ENCODE data around the gene FPGS. TPM values are rescaled to one million over a fixed set of nuclear protein-coding genes. Genes with fewer than 3 reads are reported as not detected.

FPGS gene
- total RNA-seq, 1 donor from 2014 or later: 36.5 TPM

DNA sequence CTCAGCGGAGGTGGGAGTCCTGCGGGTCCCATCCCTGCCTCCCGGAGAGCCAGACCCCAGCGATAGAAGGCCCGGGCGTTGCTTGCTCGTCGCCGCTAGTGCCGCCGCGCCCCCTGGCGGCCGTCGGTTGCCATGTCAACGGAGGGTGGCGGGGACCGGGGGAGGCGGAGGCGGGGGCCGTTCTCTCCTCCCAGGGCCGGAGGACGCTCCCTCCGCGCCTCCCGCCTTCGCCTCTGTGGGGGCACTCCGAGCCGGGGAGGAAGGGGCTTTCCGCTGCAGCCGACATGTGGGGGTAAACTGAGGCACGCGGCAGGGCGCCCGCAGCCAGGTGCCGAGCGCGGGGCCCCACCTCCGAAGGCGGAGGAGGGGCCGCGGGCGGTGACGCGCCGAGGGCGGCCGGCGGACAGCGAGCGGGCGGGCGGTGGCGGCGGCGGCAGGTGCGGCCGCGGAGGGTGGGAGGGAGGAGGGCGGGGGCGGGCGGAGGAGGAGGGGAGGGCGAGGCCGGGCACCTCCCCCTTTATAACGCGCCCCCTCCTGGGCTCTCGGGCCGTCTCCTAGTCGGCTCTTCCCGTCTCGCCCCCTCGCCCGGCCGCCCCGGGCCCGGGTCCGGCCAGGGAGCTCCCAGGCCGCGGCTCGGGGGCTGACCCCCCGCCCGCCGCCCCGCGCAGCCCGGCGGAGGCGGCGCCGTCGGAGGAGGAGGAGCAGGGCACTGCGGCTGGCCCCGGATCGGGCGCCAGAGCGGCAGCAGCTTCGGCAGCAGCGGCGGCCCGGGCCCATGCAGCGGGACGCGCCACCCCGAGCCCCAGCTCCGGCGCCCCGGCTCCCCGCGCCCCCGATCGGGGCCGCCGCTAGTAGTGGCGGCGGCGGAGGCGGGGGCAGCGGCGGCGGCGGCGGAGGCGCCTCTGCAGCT, 17.4 kb upstream of the FPGS start:
- intact Hi-C loops (cut with DNase I): loop anchor here (1.0 to 5.0 kb wide), 2 partner anchors 50 to 132 kb away; partner anchors contain the start of genes ST6GALNAC4 and TOR2A
- DNase-seq (ENCODE audit: low spot score): peak; percentile 94

DNA sequence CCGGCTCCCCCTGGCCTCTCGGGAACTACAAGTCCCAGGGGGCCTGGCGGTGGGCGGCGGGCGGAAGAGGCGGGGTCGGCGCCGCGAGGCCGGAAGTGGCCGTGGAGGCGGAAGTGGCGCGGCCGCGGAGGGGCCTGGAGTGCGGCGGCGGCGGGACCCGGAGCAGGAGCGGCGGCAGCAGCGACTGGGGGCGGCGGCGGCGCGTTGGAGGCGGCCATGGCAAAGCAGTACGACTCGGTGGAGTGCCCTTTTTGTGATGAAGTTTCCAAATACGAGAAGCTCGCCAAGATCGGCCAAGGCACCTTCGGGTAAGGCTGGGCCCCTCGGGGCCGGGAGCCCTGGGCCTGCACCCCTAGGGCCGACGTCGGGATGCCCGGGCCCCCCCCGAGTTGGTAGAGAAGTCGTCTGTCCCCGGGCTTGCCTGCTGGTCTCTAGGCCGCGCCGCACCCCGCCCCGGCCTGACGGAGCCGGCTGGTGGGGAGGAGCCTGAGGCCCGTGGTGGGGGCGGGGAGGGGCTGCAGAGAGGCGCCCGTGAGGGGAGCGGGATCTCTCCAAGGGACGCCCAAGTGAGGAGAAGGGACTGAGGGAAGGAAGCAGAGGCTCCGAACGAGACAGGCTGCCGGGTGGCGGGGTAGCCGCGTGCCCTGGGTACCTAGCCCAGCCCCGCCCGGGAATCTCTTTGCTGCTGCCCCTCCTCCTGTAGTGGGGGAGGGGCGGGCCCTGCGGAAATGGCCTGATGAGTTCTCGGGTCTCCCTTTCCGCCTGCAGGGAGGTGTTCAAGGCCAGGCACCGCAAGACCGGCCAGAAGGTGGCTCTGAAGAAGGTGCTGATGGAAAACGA, 16.5 kb upstream of the FPGS start, which contains the start of gene CDK9:
Gene CDK9, plus strand, starts transcription at position 102 of the 840 bp plus-strand sequence. Its CDS starts 115 bp downstream, at position 217.
- DNase-seq (ENCODE audit: low spot score): peak; percentile 94
- intact Hi-C loops (cut with DNase I): loop anchor here (1.0 to 5.0 kb wide), 4 partner anchors 17 to 131 kb away; partner anchors contain the start of genes FPGS, ST6GALNAC4 and TOR2A

DNA sequence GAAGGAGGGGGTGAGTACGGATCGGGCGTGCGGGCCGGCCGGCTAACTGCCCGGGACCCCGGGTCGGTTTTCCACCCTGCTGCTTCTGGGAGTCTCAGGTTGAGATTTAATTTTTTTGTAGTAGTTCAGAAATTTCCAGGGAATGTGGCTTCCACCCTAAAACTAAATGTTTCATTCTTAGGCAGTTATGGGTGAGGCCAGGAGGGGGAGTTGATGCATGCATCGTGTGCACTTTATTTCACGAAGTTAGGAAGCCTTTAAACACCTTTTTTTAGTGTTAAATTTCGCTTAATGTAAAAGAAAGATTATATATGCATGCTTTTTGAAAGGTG, 15.9 kb upstream of the FPGS start:
- intact Hi-C loops (cut with DNase I): loop anchor here (2.0 to 5.0 kb wide), 3 partner anchors 16 to 131 kb away; partner anchors contain the start of genes FPGS and ST6GALNAC4

DNA sequence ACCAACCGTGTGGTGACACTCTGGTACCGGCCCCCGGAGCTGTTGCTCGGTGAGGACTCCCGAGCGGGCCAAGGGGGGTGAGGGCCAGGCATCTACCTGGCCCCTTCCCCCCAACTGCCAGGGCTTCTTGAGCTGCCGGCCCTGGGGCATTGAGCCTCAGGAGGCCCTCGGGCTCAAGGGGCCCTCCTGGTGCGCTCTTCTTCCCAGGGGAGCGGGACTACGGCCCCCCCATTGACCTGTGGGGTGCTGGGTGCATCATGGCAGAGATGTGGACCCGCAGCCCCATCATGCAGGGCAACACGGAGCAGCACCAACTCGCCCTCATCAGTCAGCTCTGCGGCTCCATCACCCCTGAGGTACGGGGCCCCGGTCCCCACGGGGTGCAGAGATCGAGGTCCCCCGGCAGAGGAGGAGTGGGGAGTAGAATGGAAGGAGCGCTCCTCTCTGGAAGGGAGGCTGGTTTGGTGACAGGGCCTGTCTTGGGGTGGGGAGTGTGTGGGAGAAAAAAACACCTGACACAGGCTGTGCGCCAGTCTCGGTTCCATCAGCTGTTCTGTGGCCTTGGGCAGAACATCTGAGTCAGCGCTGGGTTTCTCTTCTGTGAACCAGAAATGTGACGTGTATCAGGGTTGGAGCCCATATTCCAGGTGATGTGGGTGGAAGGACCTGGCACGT, 14.2 kb upstream of the FPGS start:
- no peak for DNase-seq (ENCODE audit: low spot score)
- intact Hi-C loops (cut with DNase I): loop anchor here (5.0 kb wide), 1 partner anchor 129 kb away; the partner anchor contains the start of gene ST6GALNAC4

More for the DNA sequence above, 15.9 kb upstream of the FPGS start:
- no peak for DNase-seq (ENCODE audit: low spot score)

DNA sequence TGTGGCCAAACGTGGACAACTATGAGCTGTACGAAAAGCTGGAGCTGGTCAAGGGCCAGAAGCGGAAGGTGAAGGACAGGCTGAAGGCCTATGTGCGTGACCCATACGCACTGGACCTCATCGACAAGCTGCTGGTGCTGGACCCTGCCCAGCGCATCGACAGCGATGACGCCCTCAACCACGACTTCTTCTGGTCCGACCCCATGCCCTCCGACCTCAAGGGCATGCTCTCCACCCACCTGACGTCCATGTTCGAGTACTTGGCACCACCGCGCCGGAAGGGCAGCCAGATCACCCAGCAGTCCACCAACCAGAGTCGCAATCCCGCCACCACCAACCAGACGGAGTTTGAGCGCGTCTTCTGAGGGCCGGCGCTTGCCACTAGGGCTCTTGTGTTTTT, 13.5 kb upstream of the FPGS start:
- no peak for DNase-seq (ENCODE audit: low spot score)
- intact Hi-C loops (cut with DNase I): loop anchor here (5.0 kb wide), 1 partner anchor 128 kb away; the partner anchor contains the start of gene ST6GALNAC4

DNA sequence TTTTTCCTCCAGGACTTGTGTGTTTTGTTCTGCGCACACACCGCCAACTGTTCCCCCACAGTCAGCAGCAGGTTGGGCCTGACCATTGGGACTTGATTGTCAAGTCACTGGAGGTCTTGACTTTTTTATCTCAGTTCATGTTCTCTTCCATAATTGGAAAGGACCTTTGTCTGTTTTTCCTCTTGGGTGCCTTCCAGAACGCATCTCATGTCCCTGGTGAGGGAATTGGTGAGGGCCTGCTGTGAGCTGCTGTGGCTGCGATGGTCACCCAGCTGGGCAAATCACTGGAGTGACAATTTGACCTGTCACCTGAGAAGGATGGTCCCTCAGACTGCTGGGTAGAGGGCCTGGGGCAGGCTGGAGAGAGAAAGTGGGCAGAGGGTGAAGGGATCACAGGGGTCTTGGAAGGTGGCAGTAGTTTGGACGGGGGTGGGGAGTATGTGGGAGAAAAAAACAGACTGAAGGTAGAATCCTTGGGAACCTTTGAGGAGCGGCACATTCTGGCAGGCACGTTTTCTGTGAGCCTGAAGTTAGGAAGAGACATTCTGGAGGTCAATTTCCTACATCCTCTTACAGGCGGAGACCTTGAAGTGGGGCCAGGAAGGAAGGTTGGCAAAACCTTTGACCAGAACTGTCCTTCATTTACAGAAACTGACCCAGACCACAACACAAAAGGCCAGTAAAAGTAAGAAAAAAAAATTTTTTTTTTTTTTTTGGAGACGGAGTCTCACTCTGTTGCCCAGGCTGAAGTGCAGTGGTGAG, 12.4 kb upstream of the FPGS start:
- intact Hi-C loops (cut with DNase I): no loop called here
- no peak for DNase-seq (ENCODE audit: low spot score)

DNA sequence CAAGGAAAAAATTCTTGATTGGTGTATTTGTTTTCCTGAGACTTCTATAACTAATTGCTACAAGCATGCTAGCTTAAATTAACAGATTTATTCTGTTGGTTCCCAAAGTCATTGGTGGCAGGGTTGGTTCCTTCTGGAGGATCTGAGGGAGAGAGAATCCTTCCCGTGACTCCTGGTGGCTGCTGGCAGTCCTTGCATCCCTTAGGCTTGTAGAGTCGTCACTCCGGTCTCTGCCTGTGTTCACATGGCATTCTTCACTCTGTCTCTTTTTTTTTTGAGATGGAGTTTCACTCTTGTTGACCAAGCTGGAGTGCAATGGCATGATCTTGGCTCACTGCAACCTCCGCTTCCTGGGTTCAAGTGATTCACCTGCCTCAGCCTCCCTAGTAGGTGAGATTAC, 11.6 kb upstream of the FPGS start:
- no peak for DNase-seq (ENCODE audit: low spot score)
- intact Hi-C loops (cut with DNase I): no loop called here

DNA sequence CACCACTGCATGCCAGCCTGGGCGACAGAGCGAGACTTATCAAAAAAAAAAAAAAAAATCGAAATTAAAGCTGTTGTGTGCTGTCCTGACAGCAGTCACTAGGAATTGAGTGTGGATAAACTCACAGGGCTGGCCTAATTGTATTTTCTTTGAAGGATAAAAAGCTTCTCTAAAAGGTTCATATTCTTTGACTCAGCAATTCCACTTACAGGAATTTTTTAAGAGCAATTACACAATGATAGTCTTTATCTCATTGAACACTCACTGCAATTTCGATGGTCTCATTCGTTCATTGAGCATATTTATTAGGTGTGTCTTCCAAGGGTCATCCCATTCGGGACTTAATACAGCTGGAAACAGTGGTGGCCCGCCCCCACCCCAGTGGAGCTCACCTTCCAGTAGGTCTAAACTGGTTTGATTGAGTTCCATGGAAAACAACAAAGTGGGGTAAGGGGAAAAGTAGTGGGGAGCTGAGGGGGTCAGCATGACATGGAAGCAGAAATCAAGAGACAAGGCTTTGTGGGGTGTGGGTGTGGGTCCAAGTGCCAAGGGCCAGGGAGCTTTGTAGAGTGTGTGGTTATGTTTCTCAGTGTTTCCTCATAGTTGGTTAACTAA, 10.2 kb upstream of the FPGS start:
- no peak for DNase-seq (ENCODE audit: low spot score)
- intact Hi-C loops (cut with DNase I): no loop called here

DNA sequence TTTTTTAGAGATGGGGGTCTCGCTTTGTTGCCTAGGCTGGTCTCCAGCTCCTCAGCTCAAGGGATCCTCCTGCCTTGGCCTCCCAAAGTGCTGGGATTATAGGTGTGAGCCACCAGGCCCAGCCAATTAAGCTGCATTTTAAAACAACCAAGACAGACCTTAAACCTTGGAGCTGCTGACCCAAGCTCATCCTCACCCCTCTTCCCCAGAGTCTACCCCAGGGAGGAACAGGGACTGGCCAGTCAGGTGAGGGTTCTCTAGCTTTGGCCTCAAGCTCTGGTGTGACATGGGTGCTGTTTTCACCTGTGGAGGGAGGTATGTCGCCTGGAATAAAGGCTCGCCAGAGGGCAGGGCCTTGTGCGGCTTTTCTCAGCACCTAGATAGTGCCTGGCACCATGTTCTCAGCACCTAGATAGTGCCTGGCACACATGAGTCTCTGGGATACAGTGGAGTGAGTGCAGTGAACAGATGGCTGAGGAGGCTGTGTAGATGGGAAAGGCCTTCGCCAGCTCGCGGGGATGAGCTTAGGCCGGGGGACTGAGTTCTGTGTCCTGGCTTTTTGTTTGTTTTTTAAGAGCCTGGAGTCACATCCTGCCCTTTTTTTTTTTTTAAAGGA, 9.5 kb upstream of the FPGS start:
- intact Hi-C loops (cut with DNase I): no loop called here
- DNase-seq (ENCODE audit: low spot score): no peak

DNA sequence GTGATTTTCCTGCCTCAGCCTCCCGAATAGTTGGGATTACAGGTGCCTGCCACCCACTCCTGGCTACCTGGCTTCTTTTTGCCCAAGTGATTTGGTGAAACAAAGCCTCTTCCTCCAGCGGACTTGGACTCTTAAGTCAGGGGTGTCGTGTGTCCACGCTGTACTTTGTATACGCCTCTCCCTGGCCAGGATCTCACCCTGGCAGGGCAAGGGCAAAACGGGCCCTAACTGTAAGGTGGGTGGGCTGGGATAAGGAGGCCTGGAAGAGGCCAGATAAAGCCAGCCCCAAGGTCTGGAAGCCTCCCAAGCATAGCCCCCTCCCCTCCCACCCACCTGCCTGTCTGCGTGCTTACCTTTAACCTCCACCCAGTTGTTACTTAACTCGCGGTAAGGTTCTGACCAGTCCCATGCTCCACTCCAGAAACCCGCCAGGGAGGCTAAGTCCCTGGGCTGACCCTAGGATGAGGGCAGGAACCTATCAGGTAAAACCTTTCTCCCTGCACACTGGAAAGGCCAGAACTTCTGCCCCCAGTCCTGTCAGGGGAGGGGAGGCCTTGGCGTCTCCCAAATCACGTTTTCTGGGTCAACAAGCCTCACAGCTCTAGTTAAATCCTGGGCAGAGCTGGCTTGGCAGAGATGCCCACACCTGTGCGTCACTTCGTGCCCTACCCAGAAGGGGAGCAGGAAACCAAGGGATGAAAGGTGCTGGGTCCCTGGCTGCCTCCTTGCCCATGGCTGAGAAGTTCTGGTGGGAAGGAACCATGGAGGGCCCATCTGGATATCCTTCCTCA, 8.5 kb upstream of the FPGS start:
- no peak for DNase-seq (ENCODE audit: low spot score)
- intact Hi-C loops (cut with DNase I): no loop called here

DNA sequence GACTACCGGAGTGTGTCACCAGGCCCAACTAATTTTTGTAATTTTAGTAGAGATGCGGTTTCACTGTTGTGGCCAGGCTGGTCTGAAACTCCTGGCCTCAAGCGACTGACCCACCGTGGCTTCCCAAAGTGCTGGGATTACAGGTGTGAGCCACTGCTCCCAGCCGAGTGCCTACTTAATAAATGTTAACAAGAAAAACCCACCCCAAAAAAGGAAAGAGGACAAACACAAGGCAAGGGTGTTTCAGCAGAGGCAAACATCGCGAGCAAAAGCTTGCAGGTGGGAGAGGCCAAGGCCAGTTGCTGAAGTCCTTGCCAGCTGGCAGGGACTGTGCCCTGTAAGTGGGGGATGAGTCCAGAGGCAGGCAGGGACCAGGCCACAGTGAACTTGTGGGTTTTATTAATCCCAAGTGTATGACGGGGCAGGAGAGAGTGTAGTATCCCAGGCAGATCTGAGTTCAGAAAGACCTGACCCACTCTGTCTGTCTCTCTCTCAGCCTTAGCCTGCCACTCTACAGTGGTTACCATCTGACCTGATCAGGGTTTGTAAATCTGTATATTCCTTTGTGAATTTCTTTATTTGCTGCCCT, 6.4 kb upstream of the FPGS start:
- DNase-seq (ENCODE audit: low spot score): no peak
- intact Hi-C loops (cut with DNase I): no loop called here

DNA sequence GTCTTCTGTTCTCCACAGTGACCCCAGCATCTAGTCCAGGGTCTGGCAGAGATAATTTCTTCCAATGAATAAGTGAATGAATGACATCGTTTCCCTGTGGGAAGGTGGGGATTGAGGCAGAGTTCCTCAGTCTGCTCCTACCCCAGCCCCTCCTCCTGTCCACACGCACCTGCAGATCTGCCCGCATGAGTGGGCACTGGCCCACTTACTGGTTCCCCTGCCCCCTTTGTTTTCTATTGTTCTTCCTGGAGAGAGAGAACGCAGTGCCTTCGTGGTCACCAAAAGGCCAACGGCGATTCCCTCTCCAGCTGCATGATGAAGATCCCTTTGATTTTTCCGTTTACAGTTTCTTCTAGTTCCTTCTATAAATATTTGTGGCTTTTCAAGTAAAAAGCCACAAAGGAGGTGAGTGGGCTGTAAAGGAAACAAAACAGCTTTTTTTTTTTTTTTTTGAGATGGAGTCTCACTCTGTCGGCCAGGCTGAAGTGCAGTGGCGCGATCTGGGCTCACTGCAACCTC, 5.8 kb upstream of the FPGS start:
- no peak for DNase-seq (ENCODE audit: low spot score)
- intact Hi-C loops (cut with DNase I): no loop called here

DNA sequence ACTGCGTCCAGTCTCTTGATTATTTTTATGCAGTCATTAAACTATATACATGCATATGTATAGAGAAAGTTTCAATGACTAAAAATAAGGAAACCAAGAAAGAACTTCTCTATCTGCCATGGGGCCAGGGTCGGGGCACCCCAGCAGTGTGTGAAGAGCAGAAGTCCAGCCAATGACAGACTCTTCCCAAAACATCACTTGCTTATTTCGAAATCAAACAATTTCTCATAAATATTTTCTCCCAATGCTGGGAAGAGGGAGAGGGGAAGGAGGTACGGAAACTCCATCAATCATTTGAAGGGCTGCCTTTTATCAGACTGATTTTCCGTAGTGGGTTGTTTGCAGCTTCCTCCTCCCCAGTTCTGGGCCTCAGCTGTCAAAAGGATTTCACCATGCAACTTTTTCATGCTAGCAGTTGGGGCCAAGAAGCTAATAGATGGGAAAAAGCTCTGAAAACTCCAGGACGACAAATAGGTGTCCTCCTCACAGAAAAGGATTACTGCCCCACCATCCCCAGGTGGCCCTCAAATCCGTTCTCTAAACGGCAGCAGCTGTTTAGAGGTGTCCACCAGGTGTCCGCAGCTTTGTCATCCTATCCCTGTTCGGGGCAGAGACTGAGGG, 617 bp upstream of the FPGS start:
- intact Hi-C loops (cut with DNase I): loop anchor here (2.0 to 5.0 kb wide), 2 partner anchors 15 to 115 kb away; partner anchors contain the start of genes CDK9 and ST6GALNAC4
- DNase-seq (ENCODE audit: low spot score): no peak

DNA sequence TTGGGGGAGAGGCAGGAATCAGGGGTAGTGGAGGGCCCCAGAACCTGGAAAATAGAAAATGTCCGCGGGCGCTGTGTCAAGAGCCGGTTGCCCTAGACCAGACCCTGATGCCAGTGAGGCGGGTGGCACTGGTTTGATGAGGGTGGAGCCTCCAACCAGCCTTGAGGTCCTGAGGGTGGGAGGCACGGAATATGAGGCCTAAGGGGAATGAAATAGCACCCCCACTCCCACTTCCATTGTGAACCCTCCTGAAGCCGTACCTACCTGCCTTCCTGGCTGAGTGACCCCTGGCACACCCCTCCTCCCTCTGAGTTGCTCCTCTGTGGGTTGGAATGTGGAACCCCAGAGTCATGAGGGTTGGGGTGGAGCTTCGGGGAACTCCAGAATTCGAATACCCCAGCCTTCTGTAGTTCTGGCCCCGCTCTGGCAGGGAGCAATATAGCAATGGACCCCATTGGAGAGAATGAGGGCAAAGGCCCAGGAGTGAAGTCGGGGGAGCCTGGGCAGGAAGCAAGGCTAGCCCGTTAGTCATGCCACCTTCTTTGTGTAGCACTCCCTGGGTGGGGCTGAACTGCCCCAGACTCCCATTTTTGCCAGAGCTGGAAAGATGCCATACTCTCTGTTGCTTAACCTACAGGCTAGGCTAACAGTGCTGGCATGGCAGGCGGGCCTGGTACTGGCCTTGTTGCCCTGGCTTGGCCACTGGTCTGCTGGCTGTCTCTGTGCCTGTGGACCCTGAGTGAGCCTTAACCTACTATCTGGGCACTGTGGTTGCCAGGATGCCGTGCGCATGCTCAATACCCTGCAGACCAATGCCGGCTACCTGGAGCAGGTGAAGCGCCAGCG, 1.0 kb downstream of the FPGS start:
- intact Hi-C loops (cut with DNase I): loop anchor here (2.0 to 5.0 kb wide), 2 partner anchors 17 to 114 kb away; partner anchors contain the start of genes CDK9 and ST6GALNAC4
- DNase-seq (ENCODE audit: low spot score): no peak

DNA sequence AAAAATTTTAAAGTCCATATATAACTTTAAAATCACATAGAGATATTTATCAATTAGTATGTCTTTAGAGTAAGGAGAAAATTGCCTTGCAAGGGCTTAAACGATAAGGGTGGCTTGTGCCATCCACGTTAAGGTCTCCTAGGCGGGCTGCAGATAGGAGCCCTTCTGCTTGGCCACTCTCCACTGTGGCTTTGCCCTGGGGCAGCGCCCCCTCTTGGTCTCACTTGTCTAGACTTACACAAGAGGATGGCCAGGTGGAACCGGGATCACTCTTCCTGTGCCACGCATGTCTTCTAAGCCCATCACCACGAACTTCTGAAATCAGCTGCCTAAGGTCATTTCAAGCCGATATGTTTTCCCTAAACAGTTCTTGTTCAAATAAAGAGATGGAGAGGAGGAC, 2.9 kb downstream of the FPGS start:
- no peak for DNase-seq (ENCODE audit: low spot score)
- intact Hi-C loops (cut with DNase I): no loop called here

Data from cardiac septum (tissue), 1 donor.